Colon (tissue), 2 donors: ENCODE results near the gene MACROD1.

Experiments used
- FAIRE-seq: peaks from 2 replicates; lab custom pipeline; 2012; peaks lifted over from hg19 to GRCh38; lab: Jason Lieb, UNC
- donor health status: control.
- donor health status: control.

MACROD1 gene

GRCh38 chr11:64128255-64129006 lies 37.5 kb downstream of the MACROD1 start:
- FAIRE-seq, result no peak

- no peak for FAIRE-seq
These were observed 38.4 kb downstream of the MACROD1 start for GRCh38 chr11:64127267-64128072.

- no peak for FAIRE-seq
These were observed 39.1 kb downstream of the MACROD1 start for GRCh38 chr11:64126796-64127195.

DNA sequence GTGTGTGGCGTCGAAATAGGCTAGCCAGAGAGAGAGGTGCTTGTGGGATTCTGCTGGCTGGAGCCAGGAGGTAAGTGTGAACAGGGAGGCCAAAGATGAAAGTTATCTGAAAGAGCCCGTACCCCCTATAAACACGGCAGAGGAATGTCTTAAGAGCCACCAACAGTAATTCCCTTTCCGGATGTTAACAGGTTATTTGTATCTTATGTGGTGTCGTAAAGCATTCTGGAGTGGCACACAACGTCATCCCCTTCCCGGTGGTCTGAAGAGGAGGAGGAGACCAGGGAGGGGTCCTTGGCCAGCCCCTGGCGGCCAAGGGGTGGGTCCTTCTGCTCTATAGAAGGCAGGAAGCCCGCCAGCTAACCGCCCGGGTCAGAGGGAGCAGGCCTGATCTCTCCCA lies 39.5 kb downstream of the MACROD1 start:
- no peak for FAIRE-seq

- FAIRE-seq, result no peak
These were observed 40.2 kb downstream of the MACROD1 start for GRCh38 chr11:64125676-64126075.

DNA sequence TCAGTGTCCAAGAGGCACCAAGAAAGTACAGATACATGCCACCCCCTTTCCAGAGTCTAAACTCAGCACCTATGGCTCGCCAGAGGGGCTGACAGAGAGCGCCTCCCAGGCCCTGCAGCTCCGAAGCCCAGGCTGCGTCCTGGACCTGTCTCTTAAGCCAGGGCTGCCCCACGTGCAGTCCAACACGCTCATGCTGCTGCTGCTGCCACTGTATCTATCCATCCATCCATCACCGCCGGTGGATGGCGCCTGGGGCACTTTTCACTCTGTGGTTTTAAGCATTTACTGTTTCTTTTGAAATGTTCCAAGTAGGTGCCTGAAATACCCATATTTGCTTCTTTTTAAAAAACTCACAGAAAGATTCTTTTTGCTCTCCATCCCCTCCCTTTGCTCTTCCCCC lies 41.8 kb downstream of the MACROD1 start:
- no peak for FAIRE-seq

DNA sequence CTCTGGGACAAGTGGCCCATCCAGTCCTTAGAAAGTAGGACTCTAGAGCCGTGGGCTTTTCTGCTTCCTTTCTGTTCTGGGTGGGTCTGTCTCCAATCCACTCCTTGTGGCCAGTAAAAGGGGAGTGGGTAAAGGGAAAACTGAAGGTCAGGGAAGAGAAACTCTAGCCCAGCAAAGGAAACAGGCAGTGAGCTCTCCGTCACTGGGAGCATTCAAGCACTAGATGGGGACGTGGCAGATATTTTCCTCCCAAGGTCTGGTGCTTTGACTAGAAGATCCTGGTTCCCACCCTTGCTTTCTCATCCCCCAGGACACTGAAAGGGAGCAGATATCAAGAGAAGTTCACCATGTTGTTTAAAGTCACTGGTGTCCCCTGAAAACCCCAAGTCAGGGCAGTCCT lies 42.2 kb downstream of the MACROD1 start:
- FAIRE-seq, result no peak

GRCh38 chr11:64122411-64123410 lies 43.2 kb downstream of the MACROD1 start:
- FAIRE-seq, result no peak

GRCh38 chr11:64121663-64122410 lies 44.1 kb downstream of the MACROD1 start:
- no peak for FAIRE-seq

DNA sequence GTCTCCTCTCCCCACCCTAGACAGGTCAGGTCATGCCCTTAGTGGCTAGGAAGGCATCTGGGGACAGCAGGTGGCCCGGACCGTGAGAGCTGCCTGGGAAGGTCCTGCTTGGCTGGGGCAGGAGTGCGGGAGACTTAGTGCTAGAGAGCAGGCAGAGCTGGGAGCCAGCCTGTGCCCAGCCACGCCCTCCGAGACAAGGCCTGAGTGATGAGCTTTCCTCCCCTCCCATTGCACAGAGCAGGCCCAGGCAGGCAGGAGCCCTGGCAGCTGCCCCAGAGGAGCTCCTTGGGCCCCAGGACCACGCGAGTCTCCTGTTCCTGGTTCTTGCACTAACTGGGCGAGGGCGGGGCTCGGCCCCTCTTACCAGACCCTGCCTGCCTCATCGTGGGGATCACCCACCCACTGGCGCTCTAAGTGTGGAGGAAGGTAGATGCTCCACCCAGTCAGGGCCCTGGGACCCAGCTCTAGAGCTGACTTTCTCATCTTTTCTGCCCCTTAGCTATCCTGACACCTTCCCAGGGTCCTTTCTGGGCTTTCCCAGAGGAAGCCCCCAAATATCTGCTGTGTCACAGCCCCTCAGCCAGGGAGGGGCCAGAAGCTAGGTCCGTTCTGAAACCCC lies 44.9 kb downstream of the MACROD1 start:
- no peak for FAIRE-seq

GRCh38 chr11:64119700-64120099 lies 46.2 kb downstream of the MACROD1 start:
- no peak for FAIRE-seq

- no peak for FAIRE-seq
These were observed 46.8 kb downstream of the MACROD1 start for GRCh38 chr11:64118876-64119665.

DNA sequence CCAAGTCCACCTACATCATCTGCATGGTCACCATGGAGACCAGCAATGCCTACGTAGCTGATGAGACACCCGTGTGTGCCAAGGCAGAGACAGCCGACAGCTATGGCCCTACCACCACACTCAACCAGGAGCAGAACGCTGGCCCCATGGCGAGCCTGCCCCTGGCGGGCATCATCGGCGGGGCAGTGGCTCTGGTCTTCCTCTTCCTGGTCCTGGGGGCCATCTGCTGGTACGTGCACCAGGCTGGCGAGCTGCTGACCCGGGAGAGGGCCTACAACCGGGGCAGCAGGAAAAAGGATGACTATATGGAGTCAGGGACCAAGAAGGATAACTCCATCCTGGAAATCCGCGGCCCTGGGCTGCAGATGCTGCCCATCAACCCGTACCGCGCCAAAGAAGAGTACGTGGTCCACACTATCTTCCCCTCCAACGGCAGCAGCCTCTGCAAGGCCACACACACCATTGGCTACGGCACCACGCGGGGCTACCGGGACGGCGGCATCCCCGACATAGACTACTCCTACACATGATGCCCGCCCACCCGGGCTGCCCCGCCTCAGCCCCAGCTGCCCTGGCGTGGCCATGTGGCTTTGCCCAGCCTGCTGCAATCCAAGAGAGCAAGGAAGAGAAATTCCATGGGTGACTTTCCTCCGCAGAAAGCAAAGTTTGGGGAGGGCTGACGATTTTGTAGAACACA lies 48.0 kb downstream of the MACROD1 start:
- no peak for FAIRE-seq

GRCh38 chr11:64115531-64116522 lies 50.1 kb downstream of the MACROD1 start:
- FAIRE-seq, result no peak

DNA sequence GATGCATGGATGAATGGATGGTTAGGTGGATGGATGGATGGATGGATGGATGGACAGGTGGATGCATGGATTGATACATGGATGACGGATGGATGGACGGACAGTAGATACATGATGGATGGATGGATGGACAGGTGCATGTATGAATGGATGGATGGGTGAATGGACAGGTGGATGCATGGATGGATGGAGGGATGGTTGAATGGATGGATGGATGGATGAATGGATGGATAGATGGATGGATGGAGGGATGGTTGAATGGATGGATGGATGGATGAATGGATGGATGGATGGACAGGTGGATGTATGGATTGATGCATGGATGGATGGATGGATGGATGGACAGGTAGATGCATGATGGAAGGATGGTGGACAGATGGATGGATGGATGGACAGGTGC lies 51.7 kb downstream of the MACROD1 start:
- FAIRE-seq, result no peak

GRCh38 chr11:64113462-64113780 lies 52.5 kb downstream of the MACROD1 start:
- no peak for FAIRE-seq

DNA sequence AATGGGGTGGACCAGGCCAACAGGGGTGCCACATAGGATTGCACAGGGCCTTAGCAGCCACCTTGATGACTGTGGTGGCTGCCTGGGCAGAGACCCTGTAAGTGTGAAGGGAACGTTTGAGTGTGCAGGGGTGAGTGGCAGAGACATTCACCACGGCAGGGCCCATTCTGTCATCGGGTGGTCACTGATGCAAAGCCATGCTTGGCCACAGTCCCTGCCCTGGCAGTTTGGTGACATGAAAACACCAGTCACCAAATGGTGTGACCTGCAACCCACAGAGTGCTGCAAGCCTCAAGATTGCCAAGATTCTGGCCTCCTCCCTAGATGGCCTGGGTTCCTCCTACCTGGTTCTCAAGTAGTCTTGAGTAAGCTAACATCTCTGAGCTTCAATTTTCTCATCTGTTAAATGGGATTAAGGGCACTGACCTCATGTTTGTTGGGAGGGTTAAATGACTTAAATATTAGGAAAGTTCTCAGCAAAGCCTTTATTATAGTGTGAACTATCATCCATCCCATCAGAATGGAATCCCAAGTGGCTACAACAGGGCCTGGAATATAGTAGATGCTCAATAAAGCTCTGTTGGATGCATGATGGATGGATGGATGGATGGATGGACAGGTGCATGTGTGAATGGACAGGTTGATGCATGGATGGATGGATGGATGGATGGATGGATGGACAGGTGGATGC lies 53.0 kb downstream of the MACROD1 start:
- FAIRE-seq, result no peak
